ENCODE results near the gene PLEKHA4.
"Not testable (repeated sequence)": the region's sequence is repeated elsewhere in the genome, so short reads cannot be mapped to it uniquely, and the experiment has no call there.

PLEKHA4 gene

DNA sequence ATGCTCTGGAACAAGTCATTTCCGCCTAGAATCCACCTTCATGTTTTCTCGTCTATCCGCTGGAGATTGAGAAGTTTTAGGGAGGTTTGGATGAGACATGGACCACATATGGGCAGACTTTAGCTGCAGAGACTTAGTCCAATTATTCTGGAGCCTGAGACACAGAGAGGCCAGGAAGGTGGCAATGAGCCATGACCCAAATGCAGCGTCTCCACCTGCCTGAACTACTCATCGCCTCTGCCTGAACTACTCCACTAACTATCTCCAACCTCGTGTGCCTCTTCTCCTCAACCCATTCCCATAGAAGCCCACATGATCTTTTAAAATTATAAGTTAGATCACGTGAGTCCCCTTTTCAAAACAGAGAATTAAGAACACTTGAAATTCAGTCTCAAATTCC is 5.6 kb downstream of the PLEKHA4 start:
- DNase-seq, result no peak

DNA sequence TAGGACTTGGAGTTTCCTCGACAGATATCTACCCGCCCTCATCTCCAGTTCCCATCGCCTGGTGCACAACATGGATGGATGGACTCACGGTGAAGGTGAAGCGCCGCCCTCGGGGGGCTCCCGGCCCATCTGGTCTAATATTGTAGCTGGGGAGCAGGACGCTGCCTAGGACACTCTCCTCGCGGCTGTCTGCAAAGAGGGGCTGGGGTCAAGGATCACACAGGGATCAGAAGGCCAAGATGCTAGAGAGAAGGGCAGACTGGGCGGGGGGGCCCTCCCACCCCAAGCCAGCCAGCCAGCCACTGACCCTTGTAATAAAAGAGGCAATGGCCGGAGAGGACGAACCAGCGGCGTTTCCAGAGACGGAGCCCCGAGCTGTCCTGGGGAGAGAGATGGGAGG is 7.1 kb downstream of the PLEKHA4 start:
- no peak for DNase-seq

DNA sequence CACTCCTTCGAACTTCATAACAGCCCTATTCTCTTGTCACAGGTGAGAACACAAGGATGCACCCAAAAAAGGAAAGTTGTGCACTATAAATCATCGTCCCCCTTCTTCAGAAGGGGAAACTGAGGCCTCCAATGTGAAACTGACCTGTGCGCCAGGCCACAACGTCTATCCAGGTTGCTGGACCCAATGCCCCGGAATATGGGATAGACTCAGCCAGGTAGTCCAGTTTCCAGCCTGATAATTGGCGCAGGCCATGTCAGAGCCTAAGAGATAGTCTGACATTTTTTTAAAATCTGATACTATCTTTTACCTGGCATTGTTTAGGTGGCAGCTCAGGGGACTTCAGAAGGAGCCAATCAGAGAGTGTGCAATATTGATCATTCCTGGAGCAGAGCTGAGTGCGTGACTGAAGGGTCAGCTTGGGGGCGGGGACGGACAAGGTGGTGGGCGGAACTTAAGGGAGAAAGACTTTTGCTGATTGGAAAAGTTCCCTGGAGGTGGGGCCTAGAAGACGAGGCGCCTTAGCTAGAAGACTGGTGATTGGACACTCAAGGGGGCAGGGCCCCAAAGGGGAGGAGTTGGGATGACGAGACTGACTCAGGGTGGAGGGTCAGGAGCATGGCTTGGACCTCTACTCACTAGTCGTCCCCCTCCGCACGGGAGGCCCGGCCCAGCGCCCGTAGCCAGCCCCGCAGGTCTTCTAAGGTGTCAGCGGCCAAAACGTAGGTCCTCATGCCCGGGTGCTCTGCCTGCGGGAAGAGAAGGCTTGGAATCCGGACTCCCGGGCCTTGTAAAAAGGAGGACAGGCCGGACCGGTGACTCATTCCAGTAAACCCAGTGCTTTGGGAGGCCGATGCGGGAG is 8.5 kb downstream of the PLEKHA4 start:
- DNase-seq, result no peak

DNA sequence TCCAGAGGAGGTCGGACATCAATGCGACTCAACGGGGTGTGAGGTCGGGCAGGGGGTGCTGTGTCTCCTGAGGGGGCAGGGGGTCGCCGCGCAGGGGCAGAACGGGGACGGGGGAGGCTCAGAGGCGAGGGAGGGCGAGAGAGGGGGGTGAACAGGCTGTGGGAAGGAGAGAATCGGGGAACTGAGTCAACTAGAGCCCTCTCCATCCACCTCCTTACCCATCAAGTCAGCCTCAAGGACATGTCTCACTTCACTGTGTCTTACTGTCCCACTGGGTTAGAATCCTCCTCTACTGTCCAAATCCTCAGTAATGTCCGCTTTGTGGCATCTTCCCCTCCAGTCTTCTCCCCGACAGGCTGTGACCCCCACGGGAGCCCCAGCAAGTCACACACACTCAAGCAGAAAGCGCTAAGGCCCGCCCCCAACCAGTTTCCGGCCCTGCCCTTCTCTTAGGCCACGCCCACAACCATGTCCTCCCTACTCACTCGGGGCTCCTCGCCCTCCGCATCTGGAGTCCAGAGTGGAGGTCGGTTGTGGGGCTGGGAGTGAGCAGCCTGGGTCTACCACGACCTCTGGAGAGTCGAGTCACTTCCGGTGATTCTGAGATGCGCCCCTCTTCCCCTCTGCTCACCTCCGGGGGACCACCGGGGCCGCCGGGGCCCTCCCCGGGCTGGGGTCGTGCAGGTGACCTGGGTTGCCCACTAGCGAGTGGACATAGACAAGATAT is 9.3 kb downstream of the PLEKHA4 start:
- no peak for DNase-seq

DNA sequence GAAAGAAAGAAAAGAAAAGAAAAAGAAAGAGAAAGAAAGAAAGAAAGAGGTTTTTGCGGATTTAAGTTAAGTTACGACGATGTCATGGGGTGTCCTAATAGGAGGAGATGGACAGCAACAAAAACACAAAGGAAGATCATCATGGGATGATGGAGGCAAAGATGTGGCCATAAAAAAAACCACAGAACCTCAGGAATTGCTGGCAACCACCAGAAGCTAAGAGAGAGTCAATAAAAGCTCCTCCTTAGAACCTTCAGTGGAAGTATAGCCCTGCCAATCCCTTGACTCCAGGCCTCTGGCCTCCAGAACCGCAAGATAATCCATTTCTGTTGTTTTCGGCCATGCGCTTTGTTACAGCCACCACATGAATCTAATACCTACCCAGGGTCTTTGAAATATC is 11.5 kb downstream of the PLEKHA4 start:
- DNase-seq, result no peak

DNA sequence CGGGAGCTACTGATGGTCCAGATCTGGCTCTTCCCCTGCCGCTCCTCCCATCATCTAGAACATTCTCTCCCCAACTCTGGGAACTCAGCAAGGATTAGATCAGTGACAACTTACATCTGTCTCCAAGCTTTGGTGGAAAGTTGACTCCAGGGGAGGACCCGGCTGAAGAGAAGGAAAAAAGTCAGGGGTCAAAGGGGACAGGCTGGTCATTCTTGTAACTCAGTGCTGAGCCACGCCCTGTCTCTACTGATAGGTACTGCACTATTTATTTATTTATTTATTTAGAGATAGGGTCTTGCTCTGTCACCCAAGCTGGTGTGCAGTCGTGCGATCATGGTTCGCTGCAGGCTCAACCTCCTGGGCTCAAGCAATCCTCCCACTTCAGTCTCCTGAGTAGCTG is 14.3 kb downstream of the PLEKHA4 start:
- no peak for DNase-seq

DNA sequence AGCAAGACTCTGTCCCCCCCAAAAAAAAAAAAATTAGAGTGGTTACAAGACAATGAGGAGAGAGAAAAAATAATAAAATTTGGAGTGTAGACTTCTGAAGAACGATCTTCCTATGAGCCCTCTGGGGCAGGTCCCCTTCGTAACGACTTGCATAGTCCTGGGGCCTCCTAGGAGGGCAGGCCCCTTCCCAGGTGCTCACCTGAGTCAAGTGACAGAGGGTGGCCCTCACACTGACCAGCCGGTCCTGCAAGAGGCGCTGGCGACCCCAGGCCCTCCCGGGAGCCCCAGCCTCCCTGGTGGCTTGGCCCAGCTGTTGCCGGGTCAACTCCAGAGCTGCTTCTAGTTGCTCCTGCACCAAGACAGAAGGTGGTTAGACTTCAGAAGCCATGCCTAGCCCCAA is 14.9 kb downstream of the PLEKHA4 start:
- no peak for DNase-seq

DNA sequence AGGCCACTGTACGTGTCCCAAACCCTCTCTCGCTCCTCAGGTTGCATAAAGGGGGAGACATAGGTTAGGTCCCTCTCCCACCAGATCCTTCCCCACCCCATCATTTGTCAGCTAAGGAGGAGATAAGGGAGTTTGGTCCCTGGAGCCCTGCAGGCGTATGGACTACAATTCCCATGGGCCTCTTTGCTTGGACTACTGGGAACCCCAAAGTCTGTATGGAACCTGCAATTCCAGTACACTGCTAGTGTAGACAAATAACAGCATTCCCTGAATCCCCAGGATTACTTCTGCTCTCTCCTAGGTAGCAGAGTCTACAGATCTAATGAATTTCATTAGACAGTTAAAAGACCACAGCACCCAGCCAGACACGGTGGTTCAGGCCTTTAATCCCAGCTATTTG is 16.1 kb downstream of the PLEKHA4 start:
- DNase-seq, result no peak

DNA sequence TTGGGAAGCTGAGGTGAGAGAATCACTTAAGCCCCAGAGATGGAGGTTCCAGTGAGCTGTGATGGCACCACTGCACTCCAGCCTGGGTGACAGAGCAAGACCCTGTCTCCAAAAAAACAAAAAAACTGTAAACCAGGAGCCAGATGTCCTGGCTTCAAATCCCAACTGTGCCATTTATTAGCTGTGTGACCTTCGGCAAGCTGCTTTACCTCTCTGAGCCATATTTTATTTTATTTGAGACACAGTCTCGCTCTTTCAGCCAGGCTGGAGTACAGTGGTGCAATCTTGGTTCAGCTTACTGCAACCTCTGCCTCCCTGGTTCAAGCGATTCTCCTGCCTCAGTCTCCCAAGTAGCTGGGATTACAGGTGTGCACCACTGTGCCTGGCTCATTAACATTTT is 21.8 kb downstream of the PLEKHA4 start:
- not testable (repeated sequence) for DNase-seq

DNA sequence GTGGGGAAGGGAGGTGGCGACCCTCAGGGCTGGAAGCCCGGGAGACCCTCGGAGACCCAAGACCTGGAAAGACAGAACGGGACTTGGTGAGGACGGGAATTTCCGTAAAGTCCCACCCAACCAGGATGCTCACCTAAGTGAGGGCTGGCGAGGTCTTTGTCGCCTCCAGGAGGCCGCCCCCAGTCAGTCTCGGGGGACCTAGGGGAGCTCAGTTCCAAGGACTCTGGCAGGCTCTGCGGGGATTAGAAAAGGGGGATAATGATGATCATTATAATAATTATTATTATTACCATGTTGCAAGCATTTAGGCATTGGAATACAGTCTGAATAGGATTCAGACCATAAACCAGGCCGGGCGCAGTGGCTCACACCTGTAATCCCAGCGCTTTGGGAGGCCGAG is 23.0 kb downstream of the PLEKHA4 start:
- no peak for DNase-seq

DNA sequence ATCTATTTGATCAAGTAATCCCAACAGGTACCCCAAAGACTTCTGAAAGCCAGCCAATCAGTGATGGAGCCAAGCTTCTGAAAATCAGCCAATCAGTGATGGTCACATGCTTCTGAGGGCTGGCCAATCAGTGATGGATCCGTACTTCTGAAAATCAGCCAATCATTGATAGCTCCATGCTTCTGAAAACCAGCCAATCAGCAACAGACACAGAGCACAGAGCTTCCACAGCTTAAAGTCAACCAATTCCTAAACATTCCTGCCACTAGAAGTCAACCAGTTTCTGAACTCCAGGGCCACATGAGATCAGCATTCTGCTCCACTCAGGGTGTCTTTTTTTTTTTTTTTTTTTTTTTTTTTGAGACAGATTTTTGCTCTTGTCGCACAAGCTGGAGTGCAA is 23.9 kb downstream of the PLEKHA4 start:
- DNase-seq, result no peak

DNA sequence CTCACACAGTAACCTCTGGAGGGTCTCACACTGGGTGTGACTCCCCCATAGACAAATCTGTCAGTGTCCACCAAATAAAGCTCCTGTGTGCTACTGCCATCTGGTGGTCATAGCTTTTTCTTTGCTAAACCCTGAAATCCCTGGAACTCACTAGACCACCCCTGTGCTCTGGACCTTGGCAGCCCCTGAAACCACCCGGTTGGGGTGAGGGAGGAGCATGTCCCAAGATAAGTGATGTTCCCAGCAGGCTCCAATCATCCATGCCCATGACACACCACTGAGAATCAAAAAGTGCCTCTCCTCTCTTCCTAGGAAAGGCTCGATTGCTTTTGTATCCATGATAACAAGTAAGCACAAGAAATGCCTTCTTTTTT is 25.6 kb downstream of the PLEKHA4 start:
- DNase-seq, result no peak

DNA sequence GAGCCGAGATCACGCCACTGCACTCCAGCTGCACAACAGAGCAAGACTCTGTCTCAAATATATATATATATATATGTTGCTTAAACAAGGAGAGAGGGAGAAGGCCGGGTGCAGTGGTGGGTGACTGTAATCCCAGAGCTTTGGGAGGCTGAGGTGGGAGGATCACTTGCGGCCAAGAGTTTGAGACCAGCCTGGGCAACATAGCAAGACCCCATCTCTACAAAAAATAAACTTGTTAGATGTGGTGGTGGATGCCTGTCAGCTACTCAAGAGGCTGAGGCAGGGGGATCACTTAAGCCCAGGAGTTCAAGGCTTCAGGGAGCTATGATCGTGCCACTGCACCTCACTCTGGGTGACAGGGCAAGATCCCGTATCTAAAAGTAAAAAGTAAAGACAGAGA is 26.8 kb downstream of the PLEKHA4 start:
- DNase-seq, result no peak

DNA sequence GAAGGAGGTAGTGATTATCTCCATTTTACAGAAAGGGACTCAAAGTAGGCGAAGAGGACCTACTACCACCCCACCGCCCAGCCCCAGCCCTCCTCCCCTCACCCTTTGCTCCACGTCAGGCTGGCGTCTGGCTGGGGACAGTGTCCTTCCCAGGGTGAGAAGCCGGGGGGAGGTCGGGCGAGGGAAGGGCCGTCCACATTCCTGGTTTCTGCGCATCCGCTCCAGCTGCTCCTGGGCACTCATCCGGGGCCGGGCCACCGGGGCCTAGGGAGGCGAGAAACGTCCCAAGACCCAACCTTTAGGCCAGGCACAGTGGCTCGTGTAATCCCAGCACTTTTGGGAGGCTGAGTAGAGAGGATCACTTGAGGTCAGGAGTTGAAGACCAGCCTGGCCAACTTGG is 27.4 kb downstream of the PLEKHA4 start:
- DNase-seq, result no peak

DNA sequence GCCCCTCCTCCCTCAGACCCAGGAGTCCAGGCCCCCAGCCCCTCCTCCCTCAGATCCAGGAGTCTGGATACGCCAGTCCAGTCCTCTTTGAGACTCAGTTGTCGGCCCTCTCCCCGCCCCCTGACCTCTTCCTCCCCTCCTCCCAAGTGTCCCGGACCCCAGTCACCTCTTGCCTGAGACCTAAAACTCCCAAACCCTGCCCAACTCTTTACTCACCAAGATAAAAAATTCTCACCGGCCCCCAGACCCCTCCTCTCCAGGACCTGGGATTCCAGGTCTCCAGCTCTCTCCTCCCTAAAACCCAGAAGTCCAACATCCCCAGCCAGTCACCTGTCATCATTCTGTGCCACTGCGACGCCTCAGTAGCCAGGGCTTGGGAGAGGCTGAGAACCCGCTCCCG is 30.7 kb downstream of the PLEKHA4 start:
- no peak for DNase-seq

DNA sequence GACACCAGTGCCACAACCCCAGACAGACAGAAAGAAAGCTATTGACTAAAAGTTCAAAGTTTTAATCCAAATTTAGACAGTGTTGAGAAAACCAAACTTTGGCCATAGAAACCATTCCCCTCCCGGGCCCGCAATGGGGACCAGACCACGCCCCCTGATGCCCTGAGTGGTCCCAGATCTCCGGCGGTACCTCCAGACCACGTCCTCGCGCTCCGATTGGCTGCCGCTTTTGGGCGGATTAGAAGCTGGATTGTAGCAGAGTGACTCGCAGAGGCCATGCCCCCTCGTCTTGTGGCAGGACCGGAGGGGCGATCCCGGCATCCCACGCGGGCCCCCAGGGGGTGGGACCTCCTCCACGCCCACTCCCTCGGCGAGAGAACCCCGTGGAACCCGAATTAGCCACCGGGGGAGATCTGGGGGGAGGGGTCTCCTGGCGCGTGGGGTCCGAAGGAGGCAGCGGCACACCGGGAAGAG is 31.3 kb downstream of the PLEKHA4 start:
- no peak for DNase-seq

DNA sequence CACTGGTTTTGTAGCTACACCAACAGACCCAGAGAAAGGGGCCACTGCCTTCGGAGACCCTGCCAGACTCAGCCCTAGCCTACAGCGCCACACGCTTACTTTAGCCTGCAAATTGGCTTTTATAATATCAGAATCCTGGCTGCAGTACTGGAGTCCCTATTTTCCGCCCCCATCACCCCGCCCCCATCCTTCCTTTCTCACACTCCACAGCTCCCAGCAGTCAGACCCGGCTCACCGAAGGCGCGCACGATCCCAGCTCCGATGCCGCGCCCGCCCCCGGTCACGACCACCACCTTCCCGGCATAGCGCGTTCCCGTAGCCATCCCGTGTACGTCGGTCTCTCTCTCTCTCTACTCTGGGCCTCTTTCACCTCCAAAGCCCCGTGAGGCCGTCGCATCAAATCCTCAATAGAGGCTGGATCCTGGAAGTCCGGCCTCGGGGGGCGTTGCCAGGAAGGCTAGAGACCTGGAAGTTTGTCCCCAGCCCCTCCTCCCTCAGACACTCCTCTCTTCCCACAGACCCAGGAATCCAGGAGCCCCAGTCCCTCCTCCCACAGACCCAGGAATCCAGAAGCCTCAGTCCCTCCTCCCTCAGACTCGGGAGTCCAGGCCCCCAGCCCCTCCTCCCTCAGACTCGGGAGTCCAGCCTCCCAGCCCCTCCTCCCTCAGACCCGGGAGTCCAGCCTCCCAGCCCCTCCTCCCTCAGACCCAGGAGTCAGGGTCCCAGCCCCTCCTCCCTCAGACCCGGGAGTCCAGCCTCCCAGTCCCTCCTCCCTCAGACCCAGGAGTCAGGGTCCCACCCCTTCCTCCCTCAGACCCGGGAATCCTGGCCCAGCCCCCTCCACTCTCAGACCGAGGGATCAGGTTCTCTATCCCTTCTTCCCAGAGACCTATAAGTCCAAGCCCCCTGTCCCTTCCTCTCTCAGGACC is 32.1 kb downstream of the PLEKHA4 start, which contains the start of gene HSD17B14:
Gene HSD17B14, minus strand, starts transcription at position 403 of the 929 bp plus-strand sequence. Its CDS starts 80 bp downstream, at position 323.
- DNase-seq, result no peak

DNA sequence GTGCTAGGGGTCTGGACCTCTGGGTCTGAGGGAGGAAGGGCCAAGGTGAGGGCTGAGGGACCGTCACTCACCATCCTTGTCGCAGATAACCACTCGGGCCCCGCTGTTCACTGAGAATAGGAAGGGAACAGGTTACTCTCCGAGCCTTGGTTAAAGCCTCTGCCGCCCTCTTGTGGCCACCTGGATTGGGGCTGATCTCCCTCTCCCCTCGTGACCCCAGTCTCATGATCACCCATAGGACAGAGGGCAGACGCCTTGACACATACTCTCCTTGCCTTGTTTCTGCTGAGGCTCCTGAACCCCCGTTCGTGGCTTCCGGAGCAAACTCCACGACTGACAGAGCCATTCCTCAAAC is 32.7 kb downstream of the PLEKHA4 start:
- DNase-seq, result peak; percentile 52

DNA sequence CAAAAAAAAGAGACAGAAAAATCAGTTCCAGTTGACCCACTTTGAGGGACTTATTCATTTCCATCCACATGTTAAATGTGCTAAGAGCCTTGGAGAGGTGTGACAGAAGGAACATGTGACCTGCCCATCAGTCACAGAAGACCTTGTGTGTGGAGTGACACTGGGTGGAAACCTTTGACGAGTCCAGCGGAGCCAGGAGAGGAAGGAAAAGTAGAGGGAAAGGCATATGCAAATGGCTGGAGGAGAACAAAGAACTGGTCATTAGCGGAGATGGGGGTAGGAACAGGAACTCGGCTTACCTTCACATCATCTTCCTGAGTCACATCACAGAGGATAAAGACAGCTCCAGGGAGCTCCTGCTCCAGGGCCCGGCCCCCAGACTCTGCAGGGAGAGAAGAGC is 34.4 kb downstream of the PLEKHA4 start:
- DNase-seq, result no peak

DNA sequence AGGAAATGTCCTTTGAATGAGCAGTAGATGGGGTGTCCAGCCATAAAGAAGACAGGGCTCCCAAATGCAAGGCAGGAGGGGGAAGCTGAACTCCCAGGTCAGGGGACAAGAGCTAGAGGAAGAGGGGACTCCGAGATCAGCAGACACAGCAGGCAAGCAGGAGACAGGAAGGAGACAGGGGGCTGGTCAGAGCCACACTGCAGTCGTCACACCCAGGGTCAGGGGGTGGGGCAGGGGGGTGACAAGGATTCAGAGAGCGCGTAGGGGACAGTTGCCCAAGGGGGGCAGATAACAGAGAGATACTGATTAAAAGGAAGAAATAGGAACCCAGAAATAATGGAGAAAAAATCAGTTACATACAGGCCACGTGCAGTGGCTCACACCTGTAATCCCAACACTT is 35.4 kb downstream of the PLEKHA4 start:
- no peak for DNase-seq

DNA sequence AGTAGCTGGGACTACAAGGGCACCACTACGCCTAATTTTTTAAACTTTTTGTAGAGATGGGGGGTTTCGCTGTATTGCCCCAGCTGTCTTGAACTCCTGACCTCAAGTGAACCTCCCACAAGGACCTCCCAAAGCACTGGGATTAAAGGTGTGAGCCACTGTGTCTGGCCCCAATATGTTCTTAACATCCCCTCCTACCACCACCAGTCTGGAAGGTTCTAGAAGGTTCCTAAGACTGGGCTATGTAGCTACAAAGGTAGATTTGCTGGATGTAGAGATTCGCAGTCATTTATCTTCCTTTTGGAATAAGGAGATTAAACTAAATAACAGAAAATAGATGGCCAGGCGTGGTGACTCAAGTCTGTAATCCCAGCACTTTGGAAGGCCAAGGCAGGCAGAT is 37.5 kb downstream of the PLEKHA4 start:
- DNase-seq, result no peak

DNA sequence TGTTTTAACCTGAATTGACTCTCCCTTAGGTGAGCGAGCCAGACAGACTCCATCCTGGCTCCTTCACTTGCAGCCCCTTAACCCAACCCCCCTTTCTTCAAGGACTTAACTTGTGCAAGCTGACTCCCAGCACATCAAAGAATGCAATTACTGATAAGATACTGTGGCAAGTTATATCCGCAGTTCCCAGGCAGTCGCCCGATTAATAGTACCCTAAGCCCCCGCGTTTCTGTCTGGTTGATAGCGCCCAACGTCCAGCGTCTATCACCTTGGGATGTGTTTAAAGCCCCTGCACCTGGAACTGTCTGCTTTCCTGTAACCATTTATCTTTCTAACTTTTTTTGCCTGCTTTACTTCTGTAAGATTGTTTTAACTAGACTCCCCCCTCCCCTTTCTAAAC is 38.3 kb downstream of the PLEKHA4 start:
- no peak for DNase-seq

DNA sequence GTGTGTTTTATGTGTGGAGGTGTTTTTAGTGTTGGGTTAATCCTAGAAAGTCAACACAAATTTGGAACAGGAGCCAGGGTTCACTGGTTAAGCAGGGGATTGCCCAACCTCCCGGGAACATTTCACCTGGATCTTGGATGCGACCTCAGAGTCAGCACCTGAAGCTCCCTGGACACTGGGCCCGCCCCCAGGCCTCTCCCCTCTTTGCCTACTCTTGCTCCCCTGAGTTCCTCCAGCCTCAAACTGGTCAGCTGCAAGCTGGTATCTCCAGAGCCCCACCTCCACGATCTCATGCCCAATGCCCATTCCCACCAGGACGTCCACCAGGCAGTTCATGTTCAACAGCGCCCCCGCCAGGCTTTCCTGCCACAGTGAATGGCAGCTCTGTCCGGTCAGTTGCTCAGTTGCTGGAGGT is 41.8 kb downstream of the PLEKHA4 start:
- DNase-seq, result no peak

Measured in NCI-H2107 (cell line).